H1 (cell line): ENCODE measurements around the gene TEX29. TPM values are rescaled to one million over a fixed set of nuclear protein-coding genes. Genes with fewer than 3 reads are reported as not detected.
A peak's percentile ranks its signal among the peaks of the same experiment; 100 is the strongest.

ENCODE experiments used
- CTCF ChIA-PET: fragments of 300-600 bp; sonication (Branson Sonifier 250); formaldehyde crosslinking; loops from one replicate; lab custom pipeline; 2021; ENCODE audit not compliant: partially characterized antibody; lab: Charles Lee
- POLR2A ChIA-PET: fragments of 300-600 bp; sonication (Branson Sonifier 250); formaldehyde crosslinking; loops from one replicate; lab custom pipeline; 2021; ENCODE audit warnings: inconsistent platforms; ENCODE audit not compliant: partially characterized antibody; lab: Charles Lee
- DNase-seq, 2 experiments: peaks; one replicate each; pipeline versions ENCODE4 v3.0.0 to v3.0.0-alpha.2; 2010 to 2022; ENCODE audit warnings: low spot score in 2 of 2, low read depth in 1 of 2, mixed read lengths in 1 of 2
- FAIRE-seq: peaks from 2 replicates; lab custom pipeline; 2011; peaks lifted over from hg19 to GRCh38; lab: Jason Lieb, UNC
- H2AFZ ChIP-seq: 2 replicates; pipeline ENCODE4 v1.8.1; 2012; ENCODE audit warnings: low read length, inconsistent platforms
- H2AK5ac ChIP-seq: 2 replicates; pipeline ENCODE4 v1.6.1; 2013; ENCODE audit warnings: low read depth, low read length
- H2BK120ac ChIP-seq: replicated peaks from 2 replicates; pipeline ENCODE3; 2013; ENCODE audit warnings: low read depth, low read length, inconsistent platforms
- H2BK12ac ChIP-seq: 2 replicates; pipeline ENCODE4 v1.6.1; 2013; ENCODE audit warnings: low read depth, low read length
- H2BK15ac ChIP-seq: 2 replicates; pipeline ENCODE4 v1.6.1; 2013; ENCODE audit warnings: low read length
- H2BK20ac ChIP-seq: 2 replicates; pipeline ENCODE4 v1.6.1; 2013; ENCODE audit warnings: low read length
- H2BK5ac ChIP-seq: 2 replicates; pipeline ENCODE4 v1.6.1; 2013; ENCODE audit warnings: low read depth, low read length
- H3K14ac ChIP-seq: 2 replicates; pipeline ENCODE4 v1.6.1; 2013; ENCODE audit warnings: inconsistent platforms; ENCODE audit not compliant: insufficient read length
- H3K18ac ChIP-seq: 2 replicates; pipeline ENCODE4 v1.6.1; 2013; ENCODE audit warnings: low read length; ENCODE audit errors: extremely low read depth
- H3K23ac ChIP-seq: 2 replicates; pipeline ENCODE4 v1.6.1; 2013; ENCODE audit warnings: inconsistent platforms; ENCODE audit not compliant: insufficient read length
- H3K23me2 ChIP-seq: 2 replicates; pipeline ENCODE4 v1.6.1; 2013; ENCODE audit warnings: low read depth, low read length
- H3K27ac ChIP-seq: 2 replicates; pipeline ENCODE4 v1.6.1; 2011; ENCODE audit warnings: low read depth, low read length, inconsistent platforms
- H3K27me3 ChIP-seq, 4 experiments: replicated peaks in 1 of 4; 1 replicate in 1 of 4; 2 replicates in 3 of 4; pipeline versions ENCODE4 v1.6.1 to v1.8.1; 2011 to 2013; ENCODE audit warnings: low read length in 3 of 4, mild to moderate bottlenecking in 3 of 4, inconsistent platforms in 2 of 4, mixed read lengths in 2 of 4, moderate library complexity in 1 of 4; ENCODE audit not compliant: control insufficient read depth in 3 of 4, insufficient read depth in 3 of 4; ENCODE audit errors: extremely low read depth in 1 of 4
- H3K36me3 ChIP-seq, 4 experiments: 2 replicates each; pipeline versions ENCODE4 v1.6.1 to v1.8.1; 2011 to 2013; ENCODE audit warnings: mild to moderate bottlenecking in 4 of 4, low read length in 3 of 4, moderate library complexity in 2 of 4, control low read depth in 1 of 4, inconsistent platforms in 1 of 4; ENCODE audit not compliant: insufficient read depth in 4 of 4, control insufficient read depth in 2 of 4
- H3K4ac ChIP-seq: replicated peaks from 2 replicates; pipeline ENCODE3; 2013; ENCODE audit warnings: low read length, low read depth, mixed read lengths, inconsistent platforms; ENCODE audit not compliant: insufficient read length
- H3K4me1 ChIP-seq, 4 experiments: replicated peaks in 1 of 4; 1 replicate in 1 of 4; 2 replicates in 3 of 4; pipeline versions ENCODE4 v1.6.1 to v1.8.1; 2011 to 2013; ENCODE audit warnings: low read length in 3 of 4, inconsistent platforms in 2 of 4, mixed read lengths in 1 of 4; ENCODE audit not compliant: insufficient read depth in 4 of 4, control insufficient read depth in 3 of 4
- H3K4me2 ChIP-seq, 2 experiments: 2 replicates each; pipeline versions ENCODE4 v1.6.1 to v1.8.1; 2011 to 2013; ENCODE audit warnings: low read depth in 2 of 2, low read length in 2 of 2, control low read depth in 1 of 2, inconsistent platforms in 1 of 2, mild to moderate bottlenecking in 1 of 2; ENCODE audit not compliant: insufficient read depth in 1 of 2
- H3K4me3 ChIP-seq, 4 experiments: fragments of 200-600, 300-600 bp in 1 of 4; sonication (generic), shearing (Covaris generic), sonication (Bioruptor Twin) in 1 of 4; 2 replicates each; pipeline versions ENCODE4 v1.5.1 to v1.8.1; 2011 to 2016; ENCODE audit warnings: low read length in 4 of 4, low read depth in 3 of 4, control low read depth in 2 of 4, inconsistent platforms in 2 of 4, mild to moderate bottlenecking in 2 of 4, mixed read lengths in 1 of 4, moderate library complexity in 1 of 4; ENCODE audit not compliant: insufficient read depth in 2 of 4; ENCODE audit errors: extremely low read depth in 1 of 4
- H3K56ac ChIP-seq: replicated peaks from 2 replicates; pipeline ENCODE3; 2013; ENCODE audit warnings: low read depth, mild to moderate bottlenecking, mixed read lengths, low read length, inconsistent platforms; ENCODE audit not compliant: insufficient read length
- H3K79me1 ChIP-seq: 2 replicates; pipeline ENCODE4 v1.6.1; 2013; ENCODE audit warnings: low read depth, low read length, control low read depth
- H3K79me2 ChIP-seq, 2 experiments: 2 replicates each; pipeline versions ENCODE4 v1.6.1 to v1.8.1; 2012 to 2013; ENCODE audit warnings: low read length in 2 of 2, mild to moderate bottlenecking in 2 of 2, inconsistent platforms in 1 of 2; ENCODE audit not compliant: insufficient read depth in 2 of 2, control insufficient read depth in 1 of 2
- H3K9ac ChIP-seq, 4 experiments: replicated peaks in 1 of 4; 1 replicate in 1 of 4; 2 replicates in 3 of 4; pipeline versions ENCODE4 v1.6.1 to v1.8.1; 2011 to 2013; ENCODE audit warnings: low read depth in 3 of 4, low read length in 3 of 4, control low read depth in 2 of 4, mild to moderate bottlenecking in 2 of 4, moderate library complexity in 2 of 4, inconsistent platforms in 1 of 4; ENCODE audit errors: extremely low read depth in 1 of 4
- H3K9me3 ChIP-seq, 2 experiments: 2 replicates each; pipeline versions ENCODE4 v1.6.1 to v1.8.1; 2012 to 2013; ENCODE audit warnings: mild to moderate bottlenecking in 2 of 2, moderate library complexity in 2 of 2, control low read depth in 1 of 2, inconsistent platforms in 1 of 2, low read depth in 1 of 2, low read length in 1 of 2, mixed read lengths in 1 of 2; ENCODE audit not compliant: insufficient read depth in 2 of 2
- H4K20me1 ChIP-seq, 2 experiments: replicated peaks in 1 of 2; 2 replicates each; pipeline versions ENCODE3 to v1.8.1; 2011 to 2013; ENCODE audit warnings: inconsistent platforms in 2 of 2, low read length in 2 of 2, mild to moderate bottlenecking in 1 of 2; ENCODE audit not compliant: insufficient read depth in 2 of 2, control insufficient read depth in 1 of 2
- H4K5ac ChIP-seq: 2 replicates; pipeline ENCODE4 v1.6.1; 2013; ENCODE audit warnings: low read length, low read depth, mixed read lengths, inconsistent platforms; ENCODE audit not compliant: insufficient read length
- H4K8ac ChIP-seq: 2 replicates; pipeline ENCODE4 v1.8.0; 2013; ENCODE audit warnings: mild to moderate bottlenecking, moderate library complexity, low read length, inconsistent platforms; ENCODE audit not compliant: insufficient read depth; ENCODE audit errors: extremely low read depth
- H4K91ac ChIP-seq: replicated peaks from 2 replicates; pipeline ENCODE3; 2013; ENCODE audit warnings: low read length, mixed read lengths, inconsistent platforms; ENCODE audit not compliant: insufficient read length
- BRCA1 ChIP-seq: IDR thresholded peaks from 2 replicates; pipeline ENCODE4 v1.6.1; 2012; ENCODE audit warnings: low read depth, low read length, improper control_type of control experiment
- RAD21 ChIP-seq, 2 experiments: IDR thresholded peaks in 1 of 2; conservative IDR thresholded peaks in 1 of 2; 2 replicates each; pipeline ENCODE4 v1.6.1; 2011; ENCODE audit warnings: low read depth in 2 of 2, low read length in 2 of 2, improper control_type of control experiment in 1 of 2, inconsistent platforms in 1 of 2, mild to moderate bottlenecking in 1 of 2, moderate library complexity in 1 of 2
- RNF2 ChIP-seq: fragments of 200-900, 300-1000 bp; sonication (generic); IDR thresholded peaks from 2 replicates; pipeline ENCODE4 v1.7.1; 2016; ENCODE audit warnings: borderline replicate concordance, low read depth, mild to moderate bottlenecking, antibody characterized with exemption, low read length; ENCODE audit not compliant: poor library complexity, severe bottlenecking; ENCODE audit errors: missing control alignments
- SIX5 ChIP-seq: IDR thresholded peaks from 2 replicates; pipeline ENCODE4 v1.6.1; 2011; ENCODE audit warnings: mild to moderate bottlenecking, low read depth, low read length
- SP2 ChIP-seq: IDR thresholded peaks from 2 replicates; pipeline ENCODE4 v1.6.1; 2012; ENCODE audit warnings: mild to moderate bottlenecking, low read length, inconsistent platforms
- SP4 ChIP-seq: IDR thresholded peaks from 2 replicates; pipeline ENCODE4 v1.6.1; 2012; ENCODE audit warnings: low read length, inconsistent platforms
- WGBS, 2 experiments: shearing (Covaris generic) in 1 of 2; methylation state at CpG; one replicate each; pipeline versions ENCODE4 v1.1.6 to v1.1.7; 2013 to 2015; ENCODE audit warnings: low lambda C conversion rate in 2 of 2, mixed read lengths in 2 of 2, inconsistent platforms in 1 of 2, low coverage in 1 of 2, missing lambda C conversion rate in 1 of 2; ENCODE audit not compliant: insufficient replicate concordance in 2 of 2, insufficient coverage in 1 of 2, insufficient read length in 1 of 2; ENCODE audit errors: extremely low coverage in 1 of 2, missing lambda C conversion rate in 1 of 2; 5-methylcytosine and 5-hydroxymethylcytosine counted together
- polyA plus RNA-seq, 7 experiments: library from polyadenylated mRNA; depleted of rRNA in 3 of 7; stranded (reverse) in 5 of 7; unstranded in 2 of 7; fragments of >200 nt in 5 of 7; fragments of 200-250 nt in 2 of 7; gene quantifications; 1 replicate in 5 of 7; 2 replicates in 1 of 7; 4 replicates in 1 of 7; pipeline versions ENCODE4 v1.2.1 to v1.2.3, GENCODE V29; 2011 to 2013; ENCODE audit warnings: missing spikeins in 2 of 7, mixed read lengths in 2 of 7
- total RNA-seq: library from RNA; stranded (reverse); fragmentation: NEBNext Ultra II Directional; extraction: Animal tissue kit (Norgen Biotek cat#: 25700); gene quantifications from 2 replicates; pipeline ENCODE4 v1.2.1, GENCODE V29; 2021

The TEX29 gene
- total and polyA plus RNA-seq, 2 of the 8 experiments (the other 6 are each of a cell fraction or from before 2014, with no cell fraction given) = 0.08 TPM; not detected in 1

DNA sequence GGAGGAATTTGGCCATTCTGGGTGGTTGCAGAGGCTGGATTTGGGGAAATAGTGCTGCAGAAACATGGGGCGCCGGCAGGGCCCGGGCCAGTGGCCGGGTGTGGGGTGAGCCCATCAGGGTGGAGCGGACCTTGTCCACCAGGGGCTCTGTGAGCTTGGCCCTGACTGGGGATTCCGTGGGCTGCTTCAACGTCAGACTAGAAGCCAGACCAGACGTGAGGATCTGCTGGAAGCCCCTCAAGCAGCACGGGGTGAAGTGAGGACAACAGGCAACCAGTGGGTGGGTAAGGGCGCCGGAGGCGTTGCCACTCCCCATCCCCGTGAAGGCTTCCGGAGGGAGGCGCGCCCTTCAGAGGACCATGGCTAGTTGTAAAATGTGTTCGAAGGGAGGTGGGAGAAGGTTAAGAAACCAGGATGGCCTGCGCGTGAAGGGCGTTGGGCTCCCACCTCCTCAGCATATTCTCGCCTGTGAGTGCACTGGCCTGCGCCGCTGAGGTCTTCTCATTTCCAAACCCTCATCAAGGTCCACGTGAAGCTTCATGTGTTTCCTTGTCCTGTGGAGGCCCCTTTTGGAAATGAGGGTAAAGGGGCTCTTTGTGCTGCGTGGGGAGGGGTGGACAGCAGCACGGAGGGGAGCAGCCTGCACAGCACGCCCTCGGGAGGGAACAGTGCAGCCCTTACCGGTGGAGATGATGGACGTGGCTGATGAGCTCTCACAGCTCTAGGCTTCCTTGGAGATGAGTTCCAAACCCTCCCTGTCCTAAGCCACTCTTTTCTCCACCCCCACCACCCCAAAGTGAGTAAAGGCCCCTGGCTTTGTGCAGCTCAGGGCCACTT is 8.3 kb downstream of the TEX29 start:
- POLR2A ChIA-PET = no interaction called here
- Histone ChIP-seq H2AFZ (no peak overlapping the region), H2BK5ac (no peak overlapping the region), H3K56ac (no peak overlapping the region), H3K4me2 (no peak overlapping the region), H3K79me1 (no peaks in the 10 kb centered on the region), H3K36me3 (no peaks in the 10 kb centered on the region), H2BK15ac (no peak overlapping the region), H3K4ac (no peak overlapping the region), H3K4me3 (no peak overlapping the region), H3K27ac (no peak overlapping the region), H3K23me2 (no peaks in the 10 kb centered on the region), H2AK5ac (no peak overlapping the region), H2BK120ac (no peak overlapping the region), H2BK12ac (no peak overlapping the region), H3K4me1 (no peaks in the 10 kb centered on the region; a peak in 2 of 7 replicates), H2BK20ac (no peak overlapping the region), H3K9ac (no peak overlapping the region), H3K79me2 (no peaks in the 10 kb centered on the region), H3K9me3 (no peaks in the 10 kb centered on the region), H4K8ac (peak overlapping the region; percentile 2; the same call in 1 of the 2 replicates), H3K18ac (no peak overlapping the region), H4K91ac (no peak overlapping the region), H3K27me3 (no peaks in the 10 kb centered on the region), H3K23ac (no peak overlapping the region), H3K14ac (no peak overlapping the region), H4K5ac (no peak overlapping the region), H4K20me1 (no peaks in the 10 kb centered on the region)
- TF ChIP-seq RNF2 = no peak
- TF ChIP-seq SP4 = no peak
- TF ChIP-seq RAD21 (IDR thresholded peaks at IDR 0.05 in 1 of 2, conservative IDR thresholded peaks at IDR 0.05 in 1 of 2; ENCODE audit: low read depth in 2 of 2, low read length in 2 of 2) = 0 out of 4 replicates have a peak, but pooled peaks of 1 of the 2 experiments have one; percentile 2
- no peak for TF ChIP-seq SIX5
- TF ChIP-seq SP2 = no peak
- no peak for TF ChIP-seq BRCA1
- WGBS, 2 experiments = 90% methylated on average over 27 of the region's 30 CpGs; no CpG with 5 or more reads in 1 of the 2 experiments
- FAIRE-seq = no peak
- CTCF ChIA-PET = interaction anchor here (1.1 to 2.2 kb wide), 4 partner anchors 10 to 75 kb away, joined by 4 to 9 read pairs (median 6); no protein-coding TSS in a partner anchor
- peak in 1 of 2 experiments; percentile 14 for DNase-seq
